GM03348 (cell line): ENCODE measurements around the gene CEP112.
"Not testable (repeated sequence)": the region's sequence is repeated elsewhere in the genome, so short reads cannot be mapped to it uniquely, and the experiment has no call there.

ENCODE experiments used
- DNase-seq: peaks from one replicate; pipeline ENCODE4 v3.0.0; 2012; ENCODE audit warnings: low spot score

Gene CEP112

DNA sequence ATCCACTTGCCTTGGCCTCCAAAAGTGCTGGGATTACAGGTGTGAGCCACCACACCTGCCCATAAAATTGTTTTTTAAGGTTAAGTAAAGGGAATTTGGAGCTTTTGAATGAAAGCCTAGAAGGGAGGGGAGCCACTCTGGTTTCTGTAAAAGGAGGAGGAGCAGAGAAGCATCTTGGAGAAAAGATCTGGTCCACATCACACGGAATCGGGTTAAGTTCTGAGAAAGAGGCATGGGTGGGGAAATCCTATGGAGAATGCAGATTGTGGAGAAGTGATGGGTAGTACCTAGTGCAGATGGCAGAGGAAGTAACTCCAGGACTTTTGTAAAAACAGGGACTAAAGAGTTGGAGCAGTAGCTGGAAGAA lies 18.3 kb upstream of the CEP112 start:
- no peak for DNase-seq

DNA sequence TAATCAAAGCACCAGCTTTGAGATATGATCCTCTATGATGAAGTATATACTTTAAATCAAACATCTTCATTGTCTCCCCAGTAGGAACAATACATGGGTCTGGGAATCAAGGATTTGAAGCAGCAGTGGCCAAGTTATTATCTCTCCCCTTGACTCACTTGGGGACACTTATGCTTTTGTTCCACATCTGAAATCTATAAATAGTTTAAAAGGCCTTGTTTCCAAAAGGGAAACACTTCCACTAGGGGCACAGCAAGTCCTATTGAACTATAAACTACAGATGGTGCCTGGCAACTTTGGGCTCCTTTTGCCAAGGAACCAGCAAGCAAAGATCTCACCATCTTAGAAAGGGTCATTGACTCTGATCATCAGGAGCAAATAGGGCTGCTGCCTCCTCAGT lies 16.0 kb upstream of the CEP112 start:
- DNase-seq: no peak

DNA sequence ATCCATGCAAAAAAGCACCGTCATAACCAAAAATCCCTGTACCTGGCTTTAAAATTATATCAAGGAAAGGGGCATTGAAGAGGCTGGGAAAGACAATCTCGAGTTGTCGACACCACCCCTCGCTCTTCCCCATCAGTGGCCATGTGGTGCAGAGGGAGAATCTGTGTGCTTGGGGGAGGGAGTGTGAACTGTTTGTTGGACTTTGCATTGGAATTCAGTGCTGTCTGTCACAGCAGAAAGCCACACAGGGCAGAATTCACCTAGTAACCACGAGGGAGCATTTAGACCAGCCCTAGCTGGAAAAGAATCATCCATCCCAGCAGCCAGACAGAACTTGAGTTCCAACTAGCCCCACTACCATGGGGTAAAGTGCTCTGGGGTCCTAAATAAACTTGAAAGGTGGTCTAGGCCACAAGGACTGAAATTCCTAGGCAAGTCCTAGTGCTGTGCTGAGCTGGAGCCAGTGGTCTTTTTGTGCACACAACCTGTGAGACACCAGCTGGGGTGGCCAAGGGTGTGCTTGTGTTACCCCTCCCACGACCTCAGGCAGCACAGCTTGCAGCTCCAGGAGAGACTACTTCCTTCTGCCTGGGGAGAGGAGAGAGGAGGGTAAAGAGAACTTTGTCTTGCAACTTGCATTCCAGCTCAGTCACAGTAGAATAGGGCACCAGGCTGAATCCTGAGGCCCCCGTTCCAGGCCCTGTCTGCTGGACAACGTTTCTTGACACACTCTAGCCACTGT lies 11.5 kb upstream of the CEP112 start:
- DNase-seq: no peak

DNA sequence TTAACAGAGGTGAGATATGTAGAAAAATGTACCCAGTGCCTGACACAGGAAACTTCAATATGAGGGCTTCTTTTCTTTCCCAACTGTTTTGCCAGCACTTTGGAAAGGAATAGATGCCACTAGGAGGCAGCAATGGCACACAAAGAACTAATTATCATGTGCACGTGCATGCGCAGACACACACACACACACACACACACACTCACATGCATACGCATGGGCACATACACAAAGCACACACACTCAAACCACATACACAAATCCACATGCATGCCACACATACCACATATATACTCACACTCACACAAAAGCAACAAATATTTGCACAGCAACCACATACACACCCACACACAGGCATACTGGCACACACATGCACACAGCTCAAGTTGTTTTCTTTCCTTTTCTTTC lies 8.8 kb upstream of the CEP112 start:
- DNase-seq: peak; percentile 71

DNA sequence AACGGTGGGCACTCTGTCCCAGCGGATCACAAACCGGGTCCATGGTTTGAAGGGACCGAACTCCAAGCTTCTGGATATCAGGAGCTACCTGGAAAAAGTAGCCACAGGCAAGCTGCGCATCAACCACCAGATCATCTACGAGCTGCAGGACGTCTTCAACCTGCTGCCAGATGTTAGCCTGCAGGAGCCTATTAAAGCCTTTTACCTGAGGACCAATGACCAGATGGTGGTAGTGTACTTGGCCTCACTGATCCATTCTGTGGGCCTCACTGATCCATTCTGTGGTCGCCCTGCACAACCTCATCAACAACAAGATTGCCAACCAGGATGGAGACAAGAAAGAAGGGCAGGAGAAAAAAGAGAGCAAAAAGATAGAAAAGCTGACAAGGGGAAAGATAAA lies 6.3 kb upstream of the CEP112 start:
- DNase-seq: no peak

DNA sequence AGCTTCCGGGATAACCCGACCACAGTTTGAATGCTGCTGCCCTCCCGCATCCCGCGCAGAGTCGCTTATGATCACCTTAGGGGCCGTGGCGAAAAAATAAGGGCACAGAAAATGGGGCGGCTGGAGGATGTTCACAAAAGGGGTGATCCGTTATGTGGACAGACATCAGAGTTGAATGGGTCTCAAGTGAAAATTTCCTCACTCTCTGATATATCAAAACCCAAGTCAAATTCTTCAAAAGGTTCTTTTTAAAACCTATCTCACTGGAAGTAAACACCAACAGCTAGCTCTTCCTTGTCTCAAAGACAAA lies 400 bp upstream of the CEP112 start:
- no peak for DNase-seq

DNA sequence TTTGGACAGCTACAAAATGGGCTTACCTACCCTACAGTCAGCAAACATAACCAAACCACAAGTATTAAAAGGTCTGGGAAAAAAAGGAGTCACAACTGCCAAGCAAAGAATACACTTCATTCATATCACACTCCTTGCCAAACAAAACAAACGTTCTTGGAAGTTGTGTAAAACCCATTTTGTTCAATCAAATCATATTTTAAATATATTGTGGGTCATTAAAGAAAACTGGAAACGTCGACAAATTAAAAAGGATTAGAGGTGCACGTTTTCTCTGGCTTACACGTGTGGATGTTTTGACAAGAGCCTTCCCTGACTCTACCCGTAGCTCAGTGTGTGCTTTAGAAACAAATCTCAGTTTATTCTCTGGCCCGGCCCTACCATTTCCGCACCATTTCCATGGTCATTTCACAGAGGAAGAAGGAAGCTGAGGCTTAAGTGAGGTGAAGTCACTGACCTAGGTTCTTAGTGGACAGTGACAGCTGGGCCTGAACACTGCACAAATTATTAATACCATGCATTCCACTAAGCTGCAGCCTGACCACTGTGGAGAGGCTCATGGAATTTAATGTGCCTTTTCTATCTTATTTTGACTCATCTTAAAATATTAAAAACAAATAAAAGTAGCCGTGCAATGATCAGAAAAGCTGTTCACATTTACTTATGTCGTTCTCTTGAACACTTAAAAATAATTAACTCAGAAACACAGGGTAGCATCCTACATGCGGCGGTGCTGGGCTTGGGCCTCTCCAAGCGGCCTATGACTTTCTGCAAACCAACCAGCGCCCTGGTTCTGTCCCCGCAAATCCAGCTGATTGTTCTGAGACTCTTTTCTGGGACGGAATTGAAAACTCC lies 968 bp downstream of the CEP112 start:
- peak; percentile 52 for DNase-seq

DNA sequence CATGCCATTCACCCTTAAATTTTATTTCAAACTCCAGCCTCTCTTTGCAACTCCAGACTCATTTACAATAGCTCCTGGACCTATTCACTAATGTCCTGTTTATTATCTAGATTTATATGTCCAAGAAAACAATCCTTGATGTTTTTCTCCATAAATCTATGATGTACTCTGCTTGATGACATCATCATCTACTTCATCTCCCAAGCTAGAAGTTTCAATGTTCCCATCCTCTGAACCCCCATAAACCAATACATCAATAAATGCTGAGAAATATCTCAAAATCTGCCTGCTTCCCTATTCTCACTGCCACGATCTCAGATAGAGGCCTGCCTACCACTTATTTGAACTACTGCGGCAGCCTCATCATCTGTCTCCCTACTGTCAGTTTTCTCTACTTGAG lies 4.2 kb downstream of the CEP112 start:
- no peak for DNase-seq

DNA sequence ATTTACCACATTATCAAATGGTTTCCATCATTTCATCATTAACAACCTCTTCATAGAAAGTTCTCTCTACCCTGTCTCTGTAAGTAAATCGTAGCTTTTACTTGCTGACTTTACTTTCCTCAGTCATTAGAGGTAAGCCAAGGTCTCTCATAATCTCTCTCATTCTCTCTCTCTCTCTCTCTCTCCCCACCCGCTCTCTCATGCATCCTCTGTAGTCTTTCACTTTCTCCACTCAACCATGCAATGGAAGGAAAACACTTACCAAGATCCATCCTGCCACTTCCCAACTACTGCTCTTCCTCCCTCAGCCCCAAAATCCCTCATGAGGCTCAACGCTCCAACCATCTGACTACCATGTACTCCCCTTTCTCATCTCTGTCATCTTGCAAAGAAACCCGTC lies 6.1 kb downstream of the CEP112 start:
- no peak for DNase-seq

DNA sequence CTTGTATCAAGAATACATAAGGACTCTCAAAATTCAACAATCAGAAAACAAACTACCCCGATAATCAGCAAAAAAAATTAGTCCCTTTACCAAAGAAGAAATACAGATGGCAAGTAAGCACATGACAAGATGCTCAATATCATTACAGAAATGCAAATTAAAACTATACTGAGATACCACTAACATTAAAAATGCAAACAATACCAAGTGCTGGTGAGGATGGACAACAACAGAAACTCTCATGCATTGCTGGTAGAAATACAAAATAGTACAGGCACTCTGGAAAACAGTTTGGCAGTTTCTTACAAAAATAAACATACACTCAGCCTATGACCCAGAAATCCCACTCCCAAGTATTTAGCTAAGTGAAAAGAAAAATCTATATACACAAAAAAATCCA lies 7.5 kb downstream of the CEP112 start:
- DNase-seq: no peak

DNA sequence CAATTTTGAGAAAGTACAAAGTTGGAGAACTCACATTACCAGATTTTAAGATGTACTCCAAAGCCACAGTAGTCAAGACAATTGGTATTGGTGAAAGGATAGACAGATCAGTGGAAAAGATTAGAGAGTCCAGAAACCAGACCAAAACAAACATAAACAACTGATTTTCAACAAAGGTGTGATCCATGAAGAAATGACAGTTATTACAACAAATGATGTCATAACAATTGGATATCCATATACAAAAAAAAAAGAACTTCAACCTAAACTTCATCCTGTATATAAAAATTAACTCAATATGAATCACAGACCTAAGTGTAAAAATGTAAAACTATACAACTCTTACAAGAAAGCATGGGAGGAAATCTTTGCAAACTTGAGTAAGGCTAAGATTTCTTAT lies 8.4 kb downstream of the CEP112 start:
- DNase-seq: no peak

DNA sequence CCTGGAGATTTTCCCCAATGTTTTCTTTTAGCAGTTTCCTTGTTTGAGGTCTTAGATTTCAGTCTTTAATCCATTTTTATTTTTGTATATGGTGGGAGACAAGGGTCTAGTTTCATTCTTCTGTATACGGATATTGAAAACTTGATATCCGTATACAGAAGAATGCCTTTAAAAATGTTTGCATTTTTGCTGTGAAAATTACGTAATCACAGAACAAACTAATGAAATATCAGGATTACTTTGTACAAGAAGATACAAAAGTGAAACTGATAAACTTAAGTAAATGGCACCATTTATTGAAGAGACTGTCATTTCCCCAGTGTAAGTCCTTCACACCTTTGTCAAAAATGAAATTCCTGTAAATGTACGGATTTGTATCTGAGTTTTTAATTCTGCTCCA lies 13.3 kb downstream of the CEP112 start:
- no peak for DNase-seq

DNA sequence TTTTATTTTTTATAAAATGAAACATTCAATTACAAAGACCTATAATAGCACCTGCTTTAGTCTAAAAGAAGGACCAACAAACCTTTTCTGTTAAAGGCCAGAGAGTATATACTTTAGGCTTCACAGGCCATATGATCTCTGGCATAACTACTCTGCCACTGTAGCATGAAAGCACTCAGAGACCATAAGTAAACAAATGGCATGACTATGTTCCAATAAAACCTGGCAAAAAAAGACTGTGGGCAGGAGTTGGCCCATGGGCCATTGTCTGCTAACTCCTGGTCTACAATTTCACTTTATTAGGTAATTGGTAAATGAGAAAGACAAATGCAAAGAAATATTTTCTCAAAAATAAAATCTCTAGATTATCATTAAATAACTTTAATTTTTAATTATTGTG lies 14.9 kb downstream of the CEP112 start:
- DNase-seq: no peak

DNA sequence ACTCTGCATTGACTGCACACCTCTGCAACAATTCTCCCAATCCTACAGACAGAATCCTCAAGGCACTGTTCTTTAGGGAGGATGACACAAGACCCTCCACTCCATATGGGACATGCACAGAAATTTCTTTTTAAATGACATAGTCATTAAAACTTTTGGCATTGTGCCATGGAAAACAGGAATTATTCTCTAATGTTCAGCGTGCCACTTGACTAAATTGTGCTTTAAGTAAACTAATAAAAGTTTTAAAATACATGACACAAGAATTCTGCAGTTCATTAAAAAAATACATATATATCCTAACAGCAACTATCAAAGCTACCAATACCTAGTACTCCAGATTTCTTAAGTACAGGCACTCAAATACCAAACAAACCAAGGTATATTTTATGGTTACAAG lies 16.0 kb downstream of the CEP112 start:
- DNase-seq: no peak

DNA sequence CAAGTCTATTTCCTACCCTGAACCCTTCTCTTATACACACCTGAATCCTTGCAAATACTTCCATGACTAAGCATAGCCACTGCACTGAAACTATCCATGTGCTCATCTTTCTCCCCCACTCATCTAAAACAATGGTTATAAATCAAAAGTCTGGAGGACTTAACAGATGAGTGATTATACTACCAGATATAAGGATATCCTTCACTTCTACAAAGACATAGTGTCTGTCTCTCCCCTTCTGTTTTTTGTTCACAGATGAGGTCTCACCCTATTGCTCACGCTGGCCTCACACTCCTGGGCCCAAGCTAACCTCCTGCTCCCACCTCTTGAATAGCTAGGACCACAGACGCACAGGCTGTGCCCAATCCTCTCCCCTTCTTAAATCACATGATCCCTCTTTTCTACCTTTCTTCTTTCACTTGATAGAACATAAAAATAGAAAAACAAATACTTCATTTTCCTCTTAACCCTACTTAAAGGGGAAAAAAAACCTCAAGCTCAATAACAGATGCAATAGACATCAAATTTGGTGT lies 19.2 kb downstream of the CEP112 start:
- no peak for DNase-seq

DNA sequence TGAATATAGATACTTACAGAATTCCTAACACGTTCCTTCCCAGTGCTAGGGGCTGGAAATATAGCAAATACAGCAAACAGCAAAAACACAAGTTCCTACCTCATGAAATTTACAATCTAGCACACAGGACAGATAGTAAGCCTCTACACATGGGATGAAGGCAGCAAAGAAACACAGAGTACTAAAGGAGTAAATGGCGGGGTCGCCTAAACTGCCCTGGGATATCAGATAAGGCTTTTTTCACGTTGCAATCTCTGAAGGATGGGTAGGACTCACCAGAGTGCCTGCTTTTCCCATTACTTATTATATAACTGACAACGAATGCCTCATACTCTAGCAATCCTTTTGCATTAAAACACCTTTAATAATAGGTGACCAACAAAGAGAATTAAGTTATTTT lies 19.8 kb downstream of the CEP112 start:
- no peak for DNase-seq

DNA sequence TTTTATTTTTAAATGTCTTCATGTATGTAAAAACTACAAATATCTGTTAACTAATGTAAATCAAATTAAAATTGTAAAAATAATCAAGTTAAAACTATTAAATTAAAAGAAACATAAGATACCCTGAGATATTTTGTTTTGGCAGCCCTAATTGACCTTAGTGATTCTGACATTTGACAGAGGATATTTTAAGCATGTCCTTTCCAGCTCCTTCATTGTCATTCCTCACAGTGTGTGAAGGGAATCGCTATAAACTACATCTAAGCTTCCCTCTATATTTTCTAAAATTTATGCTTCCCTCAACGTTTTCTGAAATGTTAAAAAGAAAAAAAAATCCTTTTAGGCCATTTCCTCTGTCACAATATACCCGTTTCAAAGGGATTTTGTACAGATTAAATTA lies 20.2 kb downstream of the CEP112 start:
- no peak for DNase-seq

DNA sequence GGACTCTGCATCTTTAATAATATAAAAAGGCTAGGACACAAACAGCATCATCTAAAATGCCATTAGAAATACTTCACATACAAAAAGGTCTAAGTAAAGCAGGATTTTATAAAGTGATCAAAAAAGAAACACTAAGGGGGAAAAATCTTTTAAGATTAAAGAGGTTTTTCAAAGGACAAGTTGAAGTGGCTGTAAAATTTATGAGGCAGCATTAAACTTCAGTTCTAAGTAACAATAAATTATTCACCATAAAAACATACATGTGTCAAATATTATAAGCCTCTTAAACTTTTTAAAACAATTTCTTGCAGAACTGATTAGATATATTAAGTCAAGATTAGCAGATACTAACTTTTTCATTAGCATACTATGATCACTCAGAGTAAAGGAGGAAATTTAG lies 20.8 kb downstream of the CEP112 start:
- no peak for DNase-seq

DNA sequence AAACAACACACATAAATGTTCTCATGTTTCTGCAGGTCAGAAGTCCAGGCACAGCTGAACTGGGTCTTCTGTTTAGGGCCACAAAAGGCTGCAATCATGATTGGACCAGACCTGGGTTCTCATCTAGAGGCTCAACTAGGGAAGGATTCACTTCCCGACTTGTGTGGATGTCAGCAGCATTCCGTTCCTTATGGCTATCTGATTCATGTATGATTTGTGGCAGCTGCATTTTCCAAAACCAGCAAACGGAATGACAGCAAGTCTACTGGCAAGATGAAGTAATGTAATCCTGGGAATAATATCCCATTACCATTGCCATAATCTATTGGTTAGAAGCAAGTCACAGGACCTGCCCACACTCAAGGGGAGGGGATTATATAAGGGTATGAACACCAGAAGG lies 22.1 kb downstream of the CEP112 start:
- DNase-seq: no peak

DNA sequence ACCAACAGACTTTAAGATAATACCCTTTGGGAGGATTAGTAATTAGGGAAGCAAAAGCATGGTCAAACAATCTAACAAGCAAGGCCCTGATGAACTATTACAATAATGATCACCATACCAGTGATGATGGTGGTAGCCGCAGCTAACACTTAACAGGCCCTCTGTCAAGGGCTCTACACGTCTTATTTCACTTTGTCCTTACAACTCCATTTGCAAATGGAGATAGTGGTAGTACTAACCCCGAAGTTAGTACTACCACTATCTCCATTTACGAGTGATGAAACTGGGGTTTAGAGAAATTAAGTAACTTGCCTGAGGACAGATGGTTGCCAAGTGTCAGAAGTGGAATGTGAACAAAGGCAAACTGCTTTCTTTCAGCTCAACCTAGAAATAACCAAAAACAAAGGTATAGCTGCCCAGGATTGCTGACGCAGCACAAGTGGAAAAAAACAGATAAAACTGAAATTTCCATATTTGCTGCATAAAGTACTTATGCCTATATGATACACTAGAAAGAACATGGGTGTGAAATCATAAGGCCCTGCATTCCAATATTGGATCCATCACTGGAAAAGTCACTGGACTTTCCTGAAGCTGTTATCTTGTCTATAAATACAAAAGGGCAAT lies 24.6 kb downstream of the CEP112 start:
- DNase-seq: no peak

DNA sequence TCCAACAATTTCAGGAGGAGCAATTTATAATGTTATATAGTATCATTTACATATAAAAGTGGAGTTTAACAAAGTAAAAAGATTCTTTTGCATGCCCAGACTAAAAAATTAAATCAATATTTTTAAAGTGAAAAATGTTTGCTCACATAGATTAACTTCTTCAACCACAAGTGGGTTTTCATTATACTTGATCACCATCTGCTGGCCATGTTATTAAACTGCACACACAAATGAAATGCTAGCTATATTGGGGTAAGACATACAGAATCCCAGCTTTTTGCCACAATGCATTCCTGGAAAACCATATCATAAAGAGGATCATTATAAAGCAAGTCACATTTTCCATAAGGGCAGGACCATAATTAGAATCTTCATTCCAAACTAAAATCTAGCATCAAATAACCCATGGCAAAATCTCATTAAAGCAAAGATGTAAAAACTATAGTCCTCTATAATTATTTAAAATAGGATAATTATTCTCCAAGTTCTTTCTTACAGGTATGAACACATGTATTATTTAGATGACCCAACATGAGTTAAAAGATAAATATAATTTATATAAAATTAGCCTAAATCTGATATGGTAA lies 26.3 kb downstream of the CEP112 start:
- peak; percentile 79 for DNase-seq

DNA sequence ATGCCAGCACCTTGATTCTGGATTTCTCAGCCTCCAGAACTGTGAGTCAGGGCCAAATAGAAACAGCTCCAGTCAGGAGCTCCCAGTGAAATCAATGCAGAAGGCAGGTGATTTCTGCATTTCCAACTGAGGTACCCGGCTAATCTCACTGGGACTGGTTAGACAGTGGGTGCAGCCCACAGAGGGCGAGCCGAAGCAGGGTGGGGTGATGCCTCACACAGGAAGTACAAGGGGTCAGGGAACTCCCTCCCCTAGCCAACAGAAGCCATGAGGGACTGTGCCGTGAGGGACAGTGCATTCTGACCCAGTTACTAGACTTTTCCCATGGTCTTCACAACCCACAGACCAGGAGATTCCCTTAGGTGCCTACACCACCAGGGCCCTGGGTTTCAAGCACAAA lies 36.9 kb downstream of the CEP112 start:
- DNase-seq: not testable (repeated sequence)

DNA sequence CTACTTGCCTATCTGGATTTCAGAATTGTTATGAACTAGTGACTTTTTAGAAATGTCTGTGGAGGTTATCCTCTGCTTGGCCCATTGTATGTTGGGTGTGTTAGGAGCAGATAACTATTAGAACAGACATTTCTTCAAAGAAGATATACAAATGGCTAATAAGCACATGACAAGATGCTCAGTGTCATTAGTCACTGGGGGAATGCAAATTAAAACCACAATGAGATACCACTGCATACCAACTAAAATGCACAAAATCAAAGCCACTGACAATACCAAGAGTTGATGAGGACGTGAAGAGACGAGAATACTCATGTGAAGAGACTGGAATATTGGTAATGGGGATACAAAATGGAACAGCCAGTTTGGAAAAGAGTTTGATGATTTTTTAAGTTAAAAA lies 39.2 kb downstream of the CEP112 start:
- DNase-seq: peak; percentile 22
